Stimulated activated CD4-positive, alpha-beta T cell treated with anti-CD3 and anti-CD28 coated beads, Interleukin-12 subunit alpha, Interleukin-12 subunit beta, amount 100 ng/mL, for 4 hours (primary cell): ENCODE measurements around the gene PPP4R3B.

Source experiments
- DNase-seq: peaks from one replicate; pipeline ENCODE4 v3.0.0-alpha.2; 2020

The PPP4R3B gene

DNA sequence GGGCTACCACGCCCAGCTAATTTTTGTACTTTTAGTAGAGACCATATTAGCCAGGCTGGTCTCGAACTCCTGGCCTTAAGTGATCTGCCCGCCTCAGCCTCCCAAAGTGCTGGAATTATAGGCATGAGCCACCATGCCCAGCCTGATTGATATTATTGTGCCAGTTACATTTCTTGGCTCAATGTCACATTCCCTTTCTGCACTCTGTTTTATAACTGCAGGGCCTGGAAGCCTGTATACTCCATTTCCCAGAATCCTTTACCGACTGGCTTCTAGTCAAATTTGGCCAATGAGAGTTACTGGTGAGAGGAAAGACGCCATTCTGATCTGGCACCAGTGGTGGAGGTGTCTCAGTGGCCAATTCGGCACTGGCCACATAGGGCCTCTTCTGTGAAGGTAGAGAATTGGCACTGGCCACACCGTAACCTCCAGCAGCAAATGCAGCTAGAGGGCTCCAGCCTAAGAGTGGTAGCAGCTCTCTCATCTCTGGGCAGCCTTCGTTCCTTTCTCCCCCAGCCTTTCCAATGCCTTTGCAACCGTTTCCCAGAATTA is 114.8 kb downstream of the PPP4R3B start:
- no peak for DNase-seq

DNA sequence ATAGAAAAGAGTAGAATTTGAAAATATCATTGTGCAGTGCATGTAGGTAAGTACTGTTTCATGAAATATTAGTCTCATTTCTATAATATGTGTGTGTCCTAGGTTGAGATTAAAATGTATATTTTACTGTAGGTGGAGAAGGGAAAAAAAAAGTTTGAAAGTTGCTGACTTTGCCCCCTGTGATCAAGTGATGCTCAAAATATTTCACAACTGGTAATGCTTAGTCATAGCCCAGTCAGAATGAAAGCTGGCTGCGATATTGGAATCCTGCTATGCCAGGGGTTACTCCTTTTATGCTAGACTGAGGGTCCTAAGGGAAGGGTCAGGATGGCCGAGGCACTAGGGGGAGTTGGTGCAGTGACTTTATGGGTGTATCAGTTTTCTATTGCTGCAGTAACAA is 117.4 kb downstream of the PPP4R3B start:
- DNase-seq = no peak

DNA sequence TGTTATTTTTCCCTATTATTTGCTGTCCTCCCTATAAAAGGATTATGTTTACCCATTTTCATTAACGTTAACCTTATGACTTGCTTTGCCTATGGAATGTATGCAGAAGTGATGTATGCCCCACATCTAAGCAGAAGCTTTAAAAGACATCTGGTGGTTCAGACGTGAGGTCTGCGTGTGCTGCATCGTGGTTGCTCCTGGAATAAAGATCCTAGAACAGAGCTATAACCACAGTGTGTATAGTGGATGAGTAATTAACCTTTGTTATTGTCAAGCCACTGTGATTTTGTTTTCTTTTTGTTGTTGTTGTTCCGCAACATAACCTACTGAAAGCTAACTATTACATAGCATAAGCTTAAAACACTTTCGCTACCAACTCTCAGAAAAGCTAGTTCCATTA is 118.8 kb downstream of the PPP4R3B start:
- DNase-seq = no peak
